ENCODE data around the gene SAPCD2.
A peak's percentile ranks its signal among the peaks of the same experiment; 100 is the strongest.
"Not testable (repeated sequence)": the region's sequence is repeated elsewhere in the genome, so short reads cannot be mapped to it uniquely, and the experiment has no call there.

Gene SAPCD2, protein sequence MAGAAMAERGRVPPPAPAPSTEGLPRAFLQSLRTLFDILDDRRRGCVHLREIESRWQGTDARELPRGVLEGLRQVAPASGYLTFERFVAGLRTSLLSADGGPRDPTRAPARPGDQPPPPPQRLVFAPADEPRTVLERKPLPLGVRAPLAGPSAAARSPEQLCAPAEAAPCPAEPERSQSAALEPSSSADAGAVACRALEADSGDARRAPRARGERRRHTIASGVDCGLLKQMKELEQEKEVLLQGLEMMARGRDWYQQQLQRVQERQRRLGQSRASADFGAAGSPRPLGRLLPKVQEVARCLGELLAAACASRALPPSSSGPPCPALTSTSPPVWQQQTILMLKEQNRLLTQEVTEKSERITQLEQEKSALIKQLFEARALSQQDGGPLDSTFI

DNA sequence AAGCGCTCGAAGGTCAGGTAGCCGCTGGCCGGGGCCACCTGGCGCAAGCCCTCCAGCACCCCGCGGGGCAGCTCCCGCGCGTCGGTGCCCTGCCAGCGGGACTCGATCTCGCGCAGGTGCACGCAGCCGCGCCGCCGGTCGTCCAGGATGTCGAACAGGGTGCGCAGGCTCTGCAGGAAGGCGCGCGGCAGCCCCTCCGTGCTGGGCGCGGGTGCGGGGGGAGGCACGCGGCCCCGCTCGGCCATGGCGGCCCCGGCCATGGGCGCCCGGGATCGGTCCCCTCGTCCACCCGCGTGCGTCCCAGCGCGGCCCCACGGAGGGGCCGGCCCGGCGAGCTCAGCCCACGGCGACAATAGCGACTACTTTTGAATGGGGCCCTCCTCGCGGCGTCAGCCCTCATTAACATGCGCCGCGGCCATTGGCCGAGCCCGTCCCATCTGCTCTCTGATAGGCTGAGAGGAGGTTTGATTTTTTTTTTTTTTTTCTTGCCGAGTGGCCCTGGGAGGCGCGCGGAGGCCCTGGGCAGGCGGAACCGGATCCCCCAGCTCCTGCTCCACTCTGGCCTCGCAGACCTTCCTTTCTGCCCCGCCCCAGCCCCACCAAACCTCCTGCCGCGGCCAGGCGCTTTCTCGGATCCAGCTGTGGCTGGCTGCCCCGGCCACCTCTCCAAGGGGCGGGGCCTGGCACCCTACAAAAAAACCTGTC, at the start of gene SAPCD2:
SAPCD2 (minus strand) TSS at position 357 of the 705 bp plus-strand sequence; CDS start at position 260, 97 bp downstream.
- peak; percentile 95 for DNase-seq

DNA sequence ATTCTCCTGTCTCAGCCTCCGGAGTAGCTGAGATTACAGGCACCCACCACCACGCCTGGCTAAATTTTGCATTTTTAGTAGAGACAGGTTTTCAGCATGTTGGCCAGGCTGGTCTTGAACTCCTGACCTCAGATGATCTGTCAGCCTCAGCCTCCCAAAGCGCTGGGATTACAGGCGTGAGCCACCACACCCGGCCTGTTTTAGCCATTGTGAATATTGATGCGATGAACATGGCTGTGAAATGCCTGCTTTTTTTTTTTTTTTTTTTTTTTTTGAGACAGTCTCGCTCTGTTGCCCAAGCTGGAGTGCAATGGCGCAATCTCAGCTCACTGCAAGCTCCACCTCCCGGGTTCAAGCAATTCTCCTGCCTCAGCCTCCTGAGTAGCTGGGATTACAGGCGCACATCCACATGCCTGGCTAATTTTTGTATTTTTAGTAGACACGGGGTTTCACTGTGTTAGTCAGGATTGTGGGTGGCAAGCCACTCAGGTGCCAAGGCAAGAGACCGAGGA, 47.8 kb upstream of the SAPCD2 start:
- DNase-seq: not testable (repeated sequence)

DNA sequence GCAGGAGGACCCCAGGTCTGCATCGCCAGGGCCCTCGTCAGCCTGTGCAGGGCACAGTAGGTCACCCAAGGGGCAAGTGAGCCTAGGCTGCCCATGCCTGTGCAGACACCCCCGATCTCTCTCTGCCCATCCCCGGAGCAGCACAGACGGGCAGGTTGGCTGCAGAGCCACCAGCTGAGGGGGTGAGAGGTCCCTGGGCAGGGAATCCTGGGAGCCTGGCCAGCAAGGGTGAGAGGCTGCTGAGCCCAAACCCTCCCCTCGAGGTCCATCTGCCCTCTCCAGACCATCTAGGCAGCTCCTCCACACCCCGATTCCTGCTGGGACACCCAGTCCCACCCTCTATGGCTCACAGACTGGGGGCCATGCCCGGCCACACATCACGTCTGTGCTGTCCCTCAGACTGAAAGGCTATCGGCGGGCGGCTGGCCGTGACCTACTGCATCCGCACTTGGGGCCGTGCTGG, 46.9 kb upstream of the SAPCD2 start:
- DNase-seq: no peak

DNA sequence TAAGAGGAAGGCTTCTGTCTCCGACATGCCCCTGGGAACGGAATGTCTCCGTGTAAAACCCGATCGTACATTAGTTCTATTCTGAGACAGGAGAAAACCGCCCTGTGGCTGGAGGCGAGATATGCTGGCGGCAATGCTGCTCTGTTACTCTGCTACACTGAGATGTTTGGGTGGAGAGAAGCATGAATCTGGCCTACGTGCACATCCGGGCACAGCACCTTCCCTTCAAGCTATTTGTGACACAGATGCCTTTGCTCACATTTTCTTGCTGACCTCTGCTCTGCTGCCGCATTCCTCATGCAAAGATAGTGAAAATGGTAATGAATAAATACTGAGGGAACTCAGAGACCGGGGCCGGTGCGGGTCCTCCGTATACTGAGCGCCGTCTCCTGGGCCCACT, 46.4 kb upstream of the SAPCD2 start:
- DNase-seq: no peak

DNA sequence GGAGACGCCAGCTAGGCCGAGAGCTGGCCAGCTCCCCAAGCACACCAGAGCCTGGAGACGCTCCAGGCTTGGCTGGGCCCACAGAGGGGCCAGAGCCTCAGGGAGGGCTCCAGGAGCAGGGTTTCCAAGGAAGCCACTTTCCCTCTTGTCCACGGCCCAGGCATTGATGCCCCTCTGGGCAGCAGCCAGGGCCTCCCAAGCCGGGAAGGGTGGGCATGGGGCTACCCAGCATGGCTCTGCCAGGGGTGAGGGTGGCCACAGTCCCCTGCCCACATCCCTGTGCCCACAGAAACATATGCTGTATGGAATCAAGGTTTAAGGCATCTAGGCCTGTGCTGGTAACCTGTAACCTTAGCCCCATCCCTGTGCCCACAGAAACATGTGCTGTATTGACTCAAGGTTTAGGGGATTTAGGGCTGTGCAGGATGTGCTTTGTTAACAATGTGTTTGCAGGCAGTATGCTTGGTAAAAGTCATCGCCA, 45.7 kb upstream of the SAPCD2 start:
- DNase-seq: no peak

DNA sequence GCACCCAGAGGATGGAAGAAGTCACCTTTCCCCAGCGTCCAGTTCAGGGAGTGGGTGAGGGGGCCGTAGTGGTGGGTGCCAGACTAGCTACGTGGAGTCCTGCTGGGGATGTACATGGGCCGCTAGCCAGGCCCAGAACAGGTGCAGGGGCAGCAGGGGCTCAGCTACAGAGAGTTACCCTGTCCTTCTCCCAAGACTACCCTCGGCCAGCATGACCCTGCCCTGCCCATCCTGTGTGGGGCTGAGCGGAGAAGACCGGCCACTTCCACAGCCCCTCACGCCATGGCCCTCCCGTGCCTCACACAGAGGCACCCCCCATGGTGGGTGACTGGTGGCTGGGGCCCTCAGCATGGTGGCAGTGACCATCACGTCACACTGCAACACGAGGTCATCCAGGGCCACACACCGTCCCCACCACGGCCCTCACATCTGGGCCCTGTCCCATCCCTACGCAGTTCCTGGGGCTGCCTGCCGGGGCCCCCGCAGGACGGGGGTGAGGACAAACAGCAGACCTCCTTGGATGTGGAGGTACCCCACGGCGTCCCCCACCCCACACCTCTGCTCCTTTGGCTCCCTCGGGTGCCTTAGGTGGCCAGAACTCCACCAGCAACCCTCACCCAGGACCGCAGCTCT, 45.2 kb upstream of the SAPCD2 start:
- DNase-seq: no peak

DNA sequence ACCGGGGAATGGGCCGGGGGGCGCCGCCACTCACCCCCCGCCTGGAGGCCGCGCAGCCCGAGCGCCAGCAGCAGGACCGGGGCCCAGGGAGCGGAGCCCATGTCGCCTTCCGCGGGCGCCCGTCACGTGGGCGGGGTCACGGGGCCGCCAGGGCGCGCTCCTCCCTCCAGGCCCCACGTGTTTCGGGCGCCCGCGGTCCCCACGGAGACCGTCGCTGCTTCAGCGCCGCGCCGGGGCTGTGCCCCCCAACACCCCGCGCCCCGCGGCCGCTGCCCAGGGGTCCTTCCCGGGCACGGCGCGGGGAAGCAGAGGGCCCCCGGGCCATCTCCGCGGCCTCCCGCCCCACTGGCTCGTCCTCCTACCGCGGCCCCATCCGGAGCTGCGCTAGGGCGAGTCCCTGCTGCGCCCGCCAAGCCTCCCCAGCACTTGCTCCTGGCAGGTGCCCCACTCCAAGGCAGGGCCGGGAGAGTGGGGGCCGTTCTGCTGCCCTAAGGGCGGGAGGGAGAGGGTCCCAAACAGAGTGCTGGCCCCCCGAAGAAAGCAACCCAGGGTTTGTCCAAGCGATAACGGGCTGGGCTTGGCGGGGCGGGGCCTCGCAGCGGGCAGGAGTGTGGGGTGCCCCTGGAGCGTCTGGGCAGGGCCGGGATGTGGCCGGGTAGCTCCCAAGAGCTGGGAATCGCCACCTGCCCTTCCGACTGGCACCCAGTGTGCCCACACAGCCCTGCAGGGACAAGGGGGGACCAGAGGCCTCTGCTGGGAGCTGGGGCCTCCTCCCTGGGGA, 44.4 kb upstream of the SAPCD2 start, which contains the start of gene DPP7:
DPP7 (minus strand) TSS at position 121 of the 781 bp plus-strand sequence; CDS start at position 101, 20 bp downstream.
- DNase-seq: peak; percentile 93

DNA sequence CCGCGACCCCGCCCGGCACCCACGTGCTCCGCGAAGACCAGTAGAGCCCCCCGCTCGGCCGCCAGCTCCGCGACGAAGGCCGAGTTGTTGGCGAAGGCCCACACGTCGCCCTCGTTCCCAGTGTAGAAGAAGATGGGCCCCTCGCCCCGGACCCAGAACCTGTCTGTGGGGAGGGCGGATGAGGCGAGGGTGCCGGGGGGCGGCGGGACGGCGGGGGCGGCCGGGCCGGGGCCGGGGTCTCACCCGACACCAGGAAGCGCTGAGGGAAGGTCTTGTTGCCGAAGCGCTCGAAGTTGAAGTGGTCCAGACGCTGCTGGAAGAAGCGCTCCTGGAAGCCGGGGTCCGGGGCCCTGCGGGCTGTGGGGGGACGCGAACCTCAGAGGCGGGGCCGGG, 43.9 kb upstream of the SAPCD2 start:
- no peak for DNase-seq

DNA sequence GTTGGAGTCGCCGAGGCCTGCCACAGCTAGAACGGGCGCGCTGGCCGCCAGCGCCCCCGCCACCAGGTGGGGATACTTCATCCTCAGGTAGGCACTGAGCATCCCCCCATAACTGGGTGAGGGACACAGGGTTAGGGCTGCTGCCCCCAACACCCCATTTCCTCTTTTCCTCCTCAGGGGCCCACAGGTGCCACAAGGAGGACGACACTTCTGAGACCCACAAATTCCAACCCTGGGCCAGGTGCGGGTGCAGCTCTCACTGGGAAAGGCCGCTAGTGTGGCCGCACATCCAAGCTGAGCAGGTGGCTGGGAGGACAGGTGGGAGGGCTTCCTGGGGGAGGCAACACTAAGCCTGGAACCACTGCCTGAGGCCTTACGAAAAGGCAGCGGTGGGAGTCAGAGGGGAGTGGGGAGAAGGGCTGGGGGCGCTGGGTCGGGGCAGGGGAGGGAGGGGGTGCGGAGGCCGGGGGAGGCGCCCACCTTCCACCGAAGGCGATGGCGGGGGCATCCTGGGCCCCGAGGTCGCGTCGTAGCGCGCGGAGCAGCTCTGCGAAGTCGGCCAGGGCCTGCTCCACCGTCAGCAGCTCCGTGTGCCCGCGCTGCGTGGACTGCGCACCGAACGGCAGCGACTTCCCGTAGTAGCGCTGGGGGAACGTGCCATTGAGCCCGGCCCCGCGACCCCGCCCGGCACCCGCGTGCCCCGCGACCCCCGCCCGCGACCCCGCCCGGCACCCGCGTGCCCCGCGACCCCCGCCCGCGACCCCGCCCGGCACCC, 43.2 kb upstream of the SAPCD2 start:
- peak; percentile 74 for DNase-seq

DNA sequence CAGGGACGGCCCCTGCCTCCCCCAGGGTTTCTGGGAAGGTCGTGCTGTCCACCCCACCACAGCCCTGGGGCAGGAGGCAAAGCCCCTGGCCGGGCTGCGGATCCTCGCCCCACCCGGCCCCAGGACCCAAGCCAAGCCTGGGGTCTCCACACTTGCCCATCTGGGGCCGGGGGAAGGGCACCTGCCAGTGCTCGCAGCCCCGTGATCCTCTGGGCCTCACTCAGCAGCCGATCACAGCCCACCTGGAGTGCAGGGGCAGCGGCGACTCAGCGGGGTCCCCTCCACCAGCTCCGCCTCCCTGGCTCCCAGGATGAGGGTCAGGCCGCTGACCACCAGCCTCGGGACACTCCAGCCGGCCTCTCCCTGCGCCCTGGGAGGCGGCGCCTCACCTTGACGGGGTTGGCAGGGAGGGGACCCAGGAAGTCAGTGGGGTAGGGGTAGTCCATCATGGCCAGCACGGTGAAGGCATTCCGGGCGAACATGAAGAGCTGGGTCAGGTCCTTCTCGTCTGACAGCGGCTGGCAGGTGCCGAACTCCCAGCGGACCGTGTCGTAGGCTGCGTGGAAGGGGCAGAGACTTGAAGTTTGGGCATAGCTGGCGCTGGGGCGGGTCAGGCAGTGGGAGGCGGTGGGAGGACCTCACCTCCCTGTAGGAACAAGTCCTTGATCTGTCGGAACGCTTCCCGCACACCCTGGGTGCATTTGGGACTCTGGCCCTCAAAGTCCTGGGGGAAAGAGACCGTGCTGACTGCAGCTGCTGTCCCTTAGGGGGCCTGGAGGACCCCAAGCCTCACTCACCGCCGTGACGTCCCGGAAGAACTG, 42.4 kb upstream of the SAPCD2 start:
- no peak for DNase-seq

DNA sequence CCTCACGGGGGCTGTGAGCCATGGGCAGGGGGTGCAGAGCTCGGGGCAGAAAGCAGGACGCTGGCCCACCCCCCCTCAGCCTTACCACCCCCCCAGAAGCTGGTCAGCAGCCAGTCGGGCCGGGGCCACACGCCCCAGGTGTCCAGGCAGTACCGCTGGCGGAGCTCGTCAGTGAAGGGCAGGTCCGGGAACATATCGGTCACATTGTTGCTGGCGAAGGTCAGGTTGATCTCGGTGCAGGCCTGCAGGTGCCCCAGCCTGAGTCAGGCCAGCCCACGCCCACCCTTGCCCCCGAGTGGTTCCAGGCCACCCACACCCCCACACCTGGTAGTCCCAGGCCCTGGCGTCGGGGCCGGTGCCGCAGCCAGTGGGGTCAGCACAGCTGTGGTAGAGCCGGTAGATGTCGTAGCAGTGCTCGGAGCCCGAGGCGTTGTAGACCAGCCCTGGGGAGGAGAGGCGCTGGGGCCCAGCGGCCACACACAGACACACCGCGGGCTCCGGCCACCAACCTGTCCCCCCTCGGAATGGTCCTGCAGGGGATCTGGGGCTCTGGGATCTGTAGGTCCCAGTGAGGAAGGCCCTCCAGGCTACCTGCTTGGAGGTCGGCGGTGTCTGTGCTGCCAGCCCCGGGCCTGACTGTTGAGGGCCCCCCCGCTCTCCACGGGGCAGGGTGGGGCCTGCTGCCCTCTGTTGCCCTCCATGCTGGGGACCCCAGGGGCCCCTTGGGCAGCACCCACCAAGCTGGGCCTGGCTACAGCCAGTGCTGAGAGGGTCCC, 41.6 kb upstream of the SAPCD2 start:
- DNase-seq: no peak

DNA sequence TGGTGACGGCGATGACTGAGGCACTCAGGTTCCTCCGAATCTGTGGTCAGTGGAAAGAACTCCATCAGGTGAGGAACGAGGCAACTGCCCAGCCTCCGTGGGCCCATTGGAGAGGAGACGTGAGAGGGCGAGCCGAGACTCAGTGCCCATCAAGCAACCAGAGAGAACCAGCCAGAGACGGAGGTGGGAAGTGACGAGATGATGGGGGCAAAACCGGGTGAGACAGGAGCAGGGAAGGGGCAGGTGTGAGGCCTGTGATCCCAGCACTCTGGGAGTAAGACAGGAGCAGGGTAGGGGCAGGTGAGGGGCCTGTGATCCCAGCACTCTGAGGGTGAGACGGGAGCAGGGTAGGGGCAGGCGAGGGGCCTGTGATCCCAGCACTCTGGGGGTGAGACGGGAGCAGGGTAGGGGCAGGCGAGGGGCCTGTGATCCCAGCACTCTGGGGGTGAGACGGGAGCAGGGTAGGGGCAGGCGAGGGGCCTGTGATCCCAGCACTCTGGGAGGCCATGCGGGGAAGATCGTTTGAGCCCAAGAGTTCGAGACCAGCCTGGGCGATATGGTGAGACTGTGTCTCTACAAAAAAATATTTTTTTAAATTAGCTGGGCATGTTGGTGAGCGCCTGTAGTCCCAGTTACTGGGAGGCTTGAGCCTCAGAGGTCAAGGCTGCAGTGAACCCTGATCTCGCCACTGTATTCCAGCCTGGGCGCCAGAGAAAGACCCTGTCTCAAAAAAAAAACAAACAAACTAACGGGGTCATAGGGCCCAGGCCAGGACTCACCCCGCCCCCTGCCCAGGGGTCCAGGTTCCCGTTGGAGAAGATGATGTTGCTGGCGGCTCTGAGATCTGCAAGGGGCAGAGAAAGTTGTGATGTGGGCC, 40.8 kb upstream of the SAPCD2 start:
- no peak for DNase-seq

DNA sequence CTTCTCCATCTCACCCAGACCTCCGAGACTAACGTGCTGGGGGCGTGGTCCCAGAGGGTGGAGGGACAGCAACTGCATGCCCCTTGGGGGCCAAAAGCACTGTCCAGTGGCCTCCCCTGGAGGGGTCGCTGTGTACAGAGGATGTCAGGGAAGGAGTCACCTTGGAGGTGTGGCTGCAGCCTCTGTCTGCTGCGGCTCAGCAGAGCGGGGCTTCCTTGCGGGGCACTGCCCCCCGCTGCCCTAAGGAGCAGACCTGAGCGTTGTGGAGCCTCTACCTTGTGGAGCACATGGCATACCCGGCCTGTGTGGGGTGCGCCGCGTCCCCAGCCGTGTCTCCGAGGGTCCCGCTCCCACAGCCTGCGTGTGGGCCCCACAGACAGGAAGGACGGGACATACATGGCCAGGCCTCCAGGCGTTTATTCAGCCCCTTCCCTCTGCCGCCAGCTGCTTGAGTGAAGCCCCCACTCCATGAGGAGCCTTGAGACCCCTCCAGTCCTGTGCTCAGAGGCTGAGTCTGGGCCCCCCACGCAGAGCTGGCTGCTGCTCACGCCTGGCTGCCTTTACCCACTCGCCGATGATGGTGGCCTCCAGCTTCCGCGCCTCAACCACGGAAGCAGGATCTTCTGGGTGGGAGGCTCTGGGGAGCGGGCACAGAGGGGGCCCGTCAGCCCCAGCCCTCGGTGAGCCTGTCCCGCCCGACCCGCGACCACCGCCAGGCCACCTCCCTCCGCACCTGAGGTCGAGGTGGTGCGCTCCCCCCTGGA, 40.0 kb upstream of the SAPCD2 start:
- DNase-seq: no peak

DNA sequence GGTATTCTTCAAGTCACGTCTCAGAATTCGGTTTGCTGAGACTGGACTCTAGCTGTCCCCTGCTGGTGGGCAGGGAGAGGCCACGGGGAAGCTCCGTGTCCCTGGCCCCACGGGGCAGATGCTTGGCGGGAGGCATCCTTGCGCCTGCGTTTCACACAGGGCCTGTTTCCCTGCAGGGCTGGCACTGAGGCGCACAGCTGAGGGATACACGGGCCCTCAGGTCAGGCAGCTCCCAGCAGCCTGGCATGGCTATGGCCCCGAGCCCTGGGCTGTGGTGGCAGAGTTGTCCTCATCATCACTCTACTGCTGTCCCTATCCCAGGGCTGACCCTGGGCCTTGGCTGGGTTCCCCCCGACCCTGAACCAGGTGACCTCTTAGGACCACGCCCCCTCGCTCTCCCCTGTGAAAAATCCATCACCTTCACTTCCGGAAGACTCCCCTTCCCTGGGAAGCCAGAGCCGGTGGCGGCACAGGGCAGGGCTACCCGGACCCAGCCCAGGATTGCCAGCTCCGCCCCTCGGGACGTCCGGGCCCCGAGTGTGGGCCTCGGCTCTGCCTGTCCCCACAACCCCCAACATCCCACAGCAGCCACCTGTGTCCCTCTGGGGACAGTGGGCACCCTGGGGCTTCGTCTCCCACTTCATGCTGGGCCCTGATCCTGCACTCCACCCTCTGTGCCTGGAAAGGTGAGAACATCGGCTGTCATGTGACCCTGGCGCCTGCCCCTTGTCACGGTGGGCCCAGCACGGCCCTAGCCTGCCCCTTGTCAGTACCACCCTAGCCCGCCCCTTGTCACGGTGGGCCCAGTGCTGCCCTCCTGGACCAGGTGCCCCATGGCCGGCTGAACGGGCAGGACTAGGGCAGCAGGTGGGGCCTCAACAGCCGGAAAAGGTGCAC, 39.1 kb upstream of the SAPCD2 start:
- DNase-seq: no peak

DNA sequence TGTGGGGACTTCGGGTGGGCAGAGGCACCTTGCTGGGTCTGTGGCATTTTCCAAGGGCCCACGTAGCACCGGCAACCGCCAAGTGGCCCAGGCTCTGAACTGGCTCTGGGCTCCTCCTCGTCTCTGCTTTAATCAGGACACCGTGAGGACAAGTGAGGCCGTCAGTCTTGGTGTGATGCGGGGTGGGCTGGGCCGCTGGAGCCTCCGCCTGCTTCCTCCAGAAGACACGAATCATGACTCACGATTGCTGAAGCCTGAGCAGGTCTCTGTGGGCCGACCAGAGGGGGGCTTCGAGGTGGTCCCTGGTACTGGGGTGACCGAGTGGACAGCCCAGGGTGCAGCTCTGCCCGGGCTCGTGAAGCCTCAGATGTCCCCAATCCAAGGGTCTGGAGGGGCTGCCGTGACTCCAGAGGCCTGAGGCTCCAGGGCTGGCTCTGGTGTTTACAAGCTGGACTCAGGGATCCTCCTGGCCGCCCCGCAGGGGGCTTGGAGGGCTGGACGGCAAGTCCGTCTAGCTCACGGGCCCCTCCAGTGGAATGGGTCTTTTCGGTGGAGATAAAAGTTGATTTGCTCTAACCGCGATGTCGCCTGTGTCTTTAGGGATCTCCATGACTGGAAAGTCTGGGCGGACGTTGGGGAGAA, 38.4 kb upstream of the SAPCD2 start:
- no peak for DNase-seq

DNA sequence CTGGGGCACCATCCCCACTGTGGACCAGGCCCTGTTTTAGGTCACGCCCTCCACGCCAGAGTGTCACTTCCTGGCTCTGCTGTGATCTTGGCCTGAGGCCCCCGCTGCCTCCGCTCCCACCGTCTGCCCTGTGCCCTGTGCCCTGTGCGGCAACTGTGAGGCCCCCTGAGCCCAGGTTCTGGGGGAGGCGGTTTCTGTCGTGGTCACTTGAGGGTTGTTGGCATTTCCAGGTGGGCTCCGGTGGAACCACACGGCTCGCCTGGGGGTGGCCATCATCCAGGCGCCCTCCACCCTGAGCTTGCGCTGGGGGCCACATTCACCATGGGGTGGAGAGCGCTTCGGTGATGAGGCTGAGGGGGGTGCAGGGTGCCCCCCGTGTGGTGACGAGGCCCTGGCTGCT, 37.6 kb upstream of the SAPCD2 start:
- DNase-seq: no peak

All from activated effector memory CD4-positive, alpha-beta T cell treated with anti-CD3 and anti-CD28 coated beads, Interleukin-2, amount 50 U/mL, for 16 hours (primary cell).